AG08395 (cell line): ENCODE measurements around the gene NDST1.

ENCODE experiments used
- DNase-seq: peaks from one replicate; pipeline ENCODE4 v3.0.0; 2012; ENCODE audit warnings: mixed read lengths, low spot score

Gene NDST1

GRCh38 chr5:150489360-150490295 is 18.3 kb upstream of the NDST1 start:
- no peak for DNase-seq

DNA sequence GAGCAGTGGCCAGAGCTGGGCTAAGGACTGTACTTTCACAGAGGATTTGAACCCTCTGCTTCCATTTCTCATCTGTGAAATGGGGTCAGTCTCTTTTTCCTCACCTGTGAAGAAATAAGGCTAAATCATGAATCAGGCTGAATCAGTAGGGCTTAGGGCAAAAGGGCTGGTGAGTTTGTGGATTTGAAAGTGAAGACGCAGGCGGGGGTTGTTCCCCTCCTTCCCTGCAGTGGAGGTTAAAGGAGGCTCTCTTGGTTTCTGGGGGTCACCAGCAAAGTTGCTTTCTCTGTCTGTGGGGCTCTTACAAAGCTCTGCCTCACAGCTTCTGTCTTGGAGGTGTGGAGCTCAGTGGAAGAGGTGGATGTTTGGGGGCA is 17.6 kb upstream of the NDST1 start:
- no peak for DNase-seq

GRCh38 chr5:150490754-150491153 is 17.2 kb upstream of the NDST1 start:
- DNase-seq = no peak

- no peak for DNase-seq
Measured at GRCh38 chr5:150491876-150492275, 16.1 kb upstream of the NDST1 start.

- peak; percentile 75 for DNase-seq
Measured at GRCh38 chr5:150492621-150493020, 15.3 kb upstream of the NDST1 start.

DNA sequence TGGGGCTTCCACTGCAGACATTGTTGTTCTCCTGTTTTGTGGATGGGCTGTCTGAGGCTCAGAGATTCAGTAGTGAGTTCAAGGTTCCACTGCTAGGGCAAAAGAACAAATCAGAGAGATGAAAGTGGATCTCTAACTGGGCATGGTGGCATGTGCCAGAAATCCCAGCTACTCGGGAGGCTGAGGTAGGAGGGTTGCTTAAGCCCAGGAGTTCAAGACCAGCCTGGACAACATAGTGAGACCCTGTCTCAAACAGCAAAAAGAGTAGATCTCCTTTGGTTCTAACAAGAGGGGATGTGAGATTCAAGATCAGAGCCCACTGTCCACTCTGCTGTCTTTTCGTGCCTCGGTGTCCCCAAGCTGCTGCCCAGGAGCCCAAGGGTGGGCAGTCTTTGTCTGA is 11.8 kb upstream of the NDST1 start:
- no peak for DNase-seq

GRCh38 chr5:150496534-150496933 is 11.4 kb upstream of the NDST1 start:
- no peak for DNase-seq

DNA sequence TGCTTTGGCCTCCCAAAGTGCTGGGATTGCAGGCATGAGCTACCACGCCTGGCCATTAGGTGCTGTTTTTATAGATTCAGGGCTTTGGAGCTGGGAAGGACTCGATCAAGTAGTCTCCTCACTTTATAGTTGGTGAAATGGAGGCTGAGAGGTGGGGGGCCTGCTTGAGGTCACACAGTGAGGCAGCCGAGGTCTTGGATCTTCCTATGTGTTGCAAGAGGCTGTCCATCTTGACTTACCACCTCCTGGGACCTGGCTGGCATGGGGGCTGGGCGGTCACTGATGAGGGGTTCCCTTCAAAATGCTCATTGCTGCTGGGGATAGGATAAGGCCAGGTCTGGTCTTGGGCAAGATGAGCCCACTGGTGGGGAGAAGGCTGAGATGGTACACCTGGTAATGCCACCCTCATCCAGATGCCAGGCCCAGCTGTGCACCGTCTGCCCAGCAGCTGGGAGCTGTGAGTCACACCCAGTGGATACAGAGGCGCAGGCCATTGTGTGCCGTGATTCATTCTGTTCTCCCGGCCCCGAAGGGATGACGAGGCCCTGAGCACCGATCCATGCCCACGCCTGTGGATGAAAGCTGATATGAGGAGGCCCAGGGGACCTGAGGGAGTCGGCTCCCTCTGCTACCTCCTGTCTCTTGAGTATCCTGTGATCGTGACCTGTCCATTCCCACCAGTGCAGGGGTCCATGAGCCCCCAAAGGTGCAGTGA is 10.5 kb upstream of the NDST1 start:
- peak; percentile 96 for DNase-seq

- DNase-seq = no peak
Measured at GRCh38 chr5:150497989-150498317, 10.0 kb upstream of the NDST1 start.

DNA sequence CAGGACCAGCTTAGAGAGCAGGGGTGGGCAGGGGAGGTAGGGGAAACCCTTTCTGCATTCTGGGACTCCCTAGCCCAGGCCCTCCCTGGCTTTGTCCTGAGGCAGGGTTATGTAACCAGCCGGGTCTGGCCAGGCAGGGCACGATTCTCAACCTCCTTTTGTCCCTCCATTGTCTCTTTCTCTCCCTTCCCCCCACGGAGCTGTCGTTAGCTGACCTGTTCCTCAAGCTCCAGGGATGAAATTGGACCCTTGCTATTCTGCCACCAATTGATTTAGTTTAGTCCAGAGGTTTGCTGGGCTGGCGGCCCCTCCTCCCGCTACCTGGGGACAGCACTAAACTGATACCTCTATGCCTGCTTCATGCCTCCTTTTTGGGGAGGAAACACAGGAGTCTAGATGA is 9.4 kb upstream of the NDST1 start:
- DNase-seq = no peak

DNA sequence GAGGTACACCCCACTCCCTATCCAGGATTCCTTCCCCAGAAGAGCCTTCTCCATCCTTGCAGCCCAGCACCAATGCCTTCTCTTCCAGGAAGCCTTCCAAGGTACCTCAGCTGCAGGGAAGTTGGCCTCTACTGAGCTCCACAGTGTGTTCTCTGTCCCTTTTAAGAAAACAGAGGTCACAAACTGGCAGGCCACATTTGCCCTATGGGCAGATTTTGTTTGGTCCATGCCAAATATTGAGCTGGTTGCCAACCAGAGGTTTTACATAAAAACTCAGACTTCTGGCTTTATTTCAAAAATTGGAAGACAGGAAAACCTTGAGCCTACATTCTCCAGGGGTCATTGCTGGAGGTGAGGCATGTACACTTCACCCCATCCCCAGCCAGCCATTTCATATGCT is 9.0 kb upstream of the NDST1 start:
- no peak for DNase-seq

DNA sequence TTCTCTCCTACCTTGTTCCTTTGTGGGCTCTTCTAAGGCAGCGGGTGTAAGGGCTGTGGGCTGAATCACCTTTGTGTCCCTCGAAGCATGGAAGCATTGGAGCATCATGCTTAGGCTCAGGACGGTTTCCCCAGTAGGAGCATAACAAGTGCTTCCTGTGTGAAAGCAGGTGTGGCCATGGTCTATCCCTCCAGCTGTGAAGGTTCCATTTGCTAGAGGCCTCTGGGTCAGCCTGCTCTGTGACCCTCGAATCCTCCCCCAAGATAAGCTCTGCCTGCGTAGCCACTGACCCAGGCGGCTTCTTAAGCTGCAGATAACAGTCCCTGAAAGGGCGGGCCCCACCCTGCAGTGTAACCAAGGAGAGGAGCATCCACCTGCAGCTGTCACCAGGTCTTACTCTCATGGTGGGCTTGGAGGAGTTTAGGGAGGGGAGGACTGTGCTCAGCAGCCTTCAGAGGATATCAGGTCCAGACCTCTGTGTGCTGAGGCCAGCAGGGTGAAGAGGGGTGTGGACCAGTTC is 8.4 kb upstream of the NDST1 start:
- DNase-seq = no peak

GRCh38 chr5:150500328-150500841 is 7.5 kb upstream of the NDST1 start:
- DNase-seq = no peak

- DNase-seq = no peak
Measured at GRCh38 chr5:150500905-150501304, 7.0 kb upstream of the NDST1 start.

DNA sequence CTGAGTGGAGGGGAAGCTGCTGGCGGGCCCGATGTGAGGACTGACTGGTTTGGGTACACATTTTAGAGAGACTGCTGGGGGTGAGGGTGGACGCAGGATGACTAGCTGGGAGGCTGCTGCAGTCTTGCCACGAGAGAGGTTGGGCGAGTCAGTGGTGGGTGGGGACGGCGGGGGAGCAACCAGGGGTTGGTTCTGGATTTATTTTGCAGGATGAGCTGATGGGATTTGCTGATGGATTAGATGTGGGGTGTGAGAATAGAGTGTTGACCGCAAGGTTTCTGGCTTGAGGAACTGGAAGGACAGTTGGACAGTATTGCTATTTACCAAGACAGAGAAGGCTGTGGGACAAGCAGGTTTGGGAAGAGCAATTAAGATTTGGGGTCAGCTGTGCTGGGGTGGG is 5.8 kb upstream of the NDST1 start:
- no peak for DNase-seq

DNA sequence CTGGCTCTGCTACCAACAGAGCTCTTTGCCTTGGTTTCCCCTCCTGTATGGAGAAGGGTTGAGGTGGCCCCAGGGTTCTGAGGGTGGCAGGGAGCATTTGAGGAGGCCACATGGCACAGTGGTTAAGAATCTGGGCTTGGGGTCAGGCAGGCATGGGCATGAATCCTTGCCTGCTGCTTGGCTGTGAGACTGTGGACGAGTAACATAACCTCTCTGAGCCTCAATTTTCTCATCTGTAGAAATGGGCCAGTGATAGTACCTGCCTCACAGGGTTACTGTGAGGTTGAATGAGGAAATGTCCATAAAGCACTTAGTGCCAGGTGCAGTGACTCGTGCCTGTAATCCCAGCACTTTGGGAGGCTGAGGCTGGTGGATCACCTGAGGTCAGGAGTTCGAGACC is 5.1 kb upstream of the NDST1 start:
- no peak for DNase-seq

DNA sequence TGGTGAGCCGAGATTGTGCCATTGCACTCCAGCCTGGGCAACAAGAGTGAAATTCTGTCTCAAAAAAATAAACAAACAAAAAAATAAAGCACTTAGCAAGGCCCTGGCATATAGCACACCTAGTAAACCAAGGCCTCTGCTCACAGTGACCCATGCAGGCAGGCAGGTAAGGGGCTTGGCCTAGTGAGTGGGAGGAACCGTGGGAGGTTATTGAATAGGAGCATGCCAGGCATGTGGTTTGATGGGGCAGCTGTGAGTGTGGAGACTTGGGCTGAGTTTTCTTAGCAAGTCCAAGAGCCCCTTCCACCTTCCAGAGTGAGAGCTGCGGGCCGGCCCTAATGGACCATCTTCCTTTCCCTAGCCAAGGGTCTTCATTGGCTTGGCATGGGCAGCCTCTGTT is 4.5 kb upstream of the NDST1 start:
- DNase-seq = no peak

DNA sequence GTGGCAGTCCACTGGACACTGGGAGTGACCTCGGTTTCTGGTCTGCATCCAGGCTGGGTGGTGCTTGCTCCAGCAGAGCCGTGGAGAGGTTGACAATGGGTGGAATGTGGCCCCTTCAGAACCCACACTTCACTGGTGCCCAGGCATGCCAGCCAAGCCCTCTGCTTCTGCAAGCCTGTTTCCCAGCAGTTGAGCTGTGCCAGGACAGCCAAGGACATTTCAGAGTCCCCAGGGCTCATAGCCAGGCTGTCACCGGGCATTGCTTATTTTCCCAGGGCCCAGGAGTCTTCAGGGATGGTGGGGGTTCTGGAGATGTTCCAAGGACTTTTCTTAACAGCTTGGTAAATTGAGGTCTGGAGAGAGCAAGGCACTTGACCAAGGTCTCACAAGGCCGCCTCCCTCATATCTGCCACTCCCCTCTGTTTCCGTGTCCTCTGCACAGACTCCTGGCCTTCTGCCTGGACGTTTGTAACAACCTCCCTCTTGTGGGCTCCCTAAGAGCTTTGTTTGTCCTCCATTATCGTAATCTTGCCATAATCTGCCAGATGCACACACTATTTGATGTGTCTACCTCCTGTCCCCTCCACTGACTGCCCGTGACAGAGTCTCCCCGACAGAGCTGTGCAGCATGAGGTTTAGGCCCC is 3.8 kb upstream of the NDST1 start:
- DNase-seq = peak; percentile 58

DNA sequence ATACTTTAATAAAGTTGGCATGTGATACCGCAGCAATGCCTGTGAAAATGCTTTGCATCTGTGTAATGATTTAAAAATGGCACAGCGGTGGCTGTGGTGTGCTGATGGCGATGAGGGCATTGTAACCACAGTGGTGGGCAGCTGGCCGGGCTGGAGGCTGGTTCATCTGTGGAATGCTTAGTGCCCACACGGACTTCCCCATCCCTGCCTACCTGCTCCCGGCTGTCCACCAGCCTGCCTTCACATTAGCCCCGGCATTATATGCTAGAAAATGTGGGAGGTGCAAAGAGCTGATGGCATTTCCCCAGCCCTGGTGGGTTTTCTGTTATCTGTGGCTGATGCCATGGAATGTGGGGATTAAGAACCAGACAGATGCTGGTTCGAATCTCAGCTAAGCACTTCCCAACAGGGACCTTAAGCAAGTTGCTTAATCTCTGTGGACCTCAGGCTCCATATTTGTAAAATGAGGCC is 2.9 kb upstream of the NDST1 start:
- DNase-seq = no peak

DNA sequence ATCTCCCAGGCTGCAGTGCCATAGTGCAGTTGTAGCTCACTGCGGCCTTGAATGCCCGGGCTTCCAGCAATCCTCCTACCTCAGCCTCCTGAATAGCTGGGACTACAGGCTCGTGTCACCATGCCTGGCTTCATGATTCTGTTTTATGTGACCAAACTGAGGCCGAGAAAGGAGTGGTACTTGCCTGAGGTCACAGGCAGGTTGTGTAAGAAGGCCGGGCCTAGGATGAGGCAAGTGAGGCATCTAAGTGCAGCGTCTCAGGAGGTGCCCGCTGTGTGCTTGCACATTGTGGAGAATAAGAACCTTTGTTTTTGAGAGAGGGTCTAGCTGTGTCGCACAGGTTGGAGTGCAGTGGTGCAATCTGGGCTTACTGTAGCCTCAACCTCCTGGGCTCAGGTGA is 2.1 kb upstream of the NDST1 start:
- DNase-seq = no peak

DNA sequence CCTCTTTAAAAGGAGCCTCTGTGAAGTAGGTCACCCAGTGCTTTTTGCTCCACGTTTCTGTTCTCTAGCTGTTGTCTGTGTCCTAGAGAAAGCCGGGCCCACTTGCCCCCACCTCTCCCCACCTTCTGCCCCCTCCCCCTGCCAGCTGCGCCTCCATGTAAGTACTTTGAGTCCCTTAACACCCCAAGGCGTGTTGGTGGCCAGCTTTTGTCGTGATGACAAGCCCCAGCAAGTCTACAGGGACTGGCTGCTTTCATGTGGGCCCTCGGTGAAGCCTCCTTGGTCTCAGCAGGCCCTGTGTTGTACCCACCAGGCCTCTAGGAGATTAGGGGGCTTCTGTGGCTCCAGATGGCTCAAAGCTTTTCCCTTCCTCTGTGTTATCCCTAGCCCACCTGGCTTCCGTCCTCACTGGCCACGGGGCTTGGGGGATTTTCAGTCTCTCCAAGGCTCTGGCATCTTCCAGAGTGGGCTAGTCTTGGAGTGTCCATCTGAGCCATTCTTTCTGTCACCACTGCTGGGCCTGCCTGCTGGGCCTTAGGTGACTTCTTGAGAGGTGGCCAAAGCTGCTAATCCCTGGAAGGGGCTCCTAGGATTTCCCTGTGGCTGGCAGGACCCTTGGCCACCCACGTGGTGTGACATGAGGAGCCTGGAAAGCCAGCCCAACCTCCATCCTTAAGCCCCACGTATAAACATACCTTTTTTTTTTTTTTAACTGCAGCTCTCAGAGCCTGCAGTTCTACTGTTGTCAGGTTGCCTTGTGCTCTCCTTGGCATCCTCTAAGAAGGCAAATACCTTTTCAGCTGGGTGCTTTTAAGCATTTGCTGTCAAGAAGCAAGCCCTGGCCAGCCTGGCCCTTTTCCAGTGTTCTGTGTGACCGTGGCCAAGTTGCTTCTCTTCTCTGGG is 1.1 kb upstream of the NDST1 start:
- no peak for DNase-seq

DNA sequence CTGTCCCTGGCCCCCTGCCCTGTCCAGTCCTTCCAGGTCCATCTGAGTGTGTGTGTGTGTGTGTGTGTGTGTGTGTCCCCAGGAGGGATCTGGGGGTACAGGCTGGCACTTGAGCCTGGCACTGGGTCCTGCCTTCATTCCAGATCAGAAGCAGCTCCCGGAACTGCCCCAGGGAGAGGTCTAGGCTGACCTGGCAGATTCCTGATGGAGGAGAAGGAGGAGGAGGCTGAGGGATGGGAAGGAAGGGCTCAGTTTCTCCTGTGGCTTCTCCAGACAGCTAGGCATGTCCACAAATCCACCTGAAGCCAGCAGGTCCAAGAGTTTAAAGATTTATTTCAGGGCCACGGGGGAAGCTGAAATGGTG is 328 bp downstream of the NDST1 start:
- DNase-seq = no peak
